Nephron (organoid): Measurements from ENCODE around the gene AK5.

Source experiments
- H3K27ac Mint-ChIP-seq, 3 experiments: 2 replicates each; pipeline ENCODE4 v1.8.0; 2020; ENCODE audit warnings: mixed read lengths in 3 of 3, mild to moderate bottlenecking in 2 of 3, moderate library complexity in 1 of 3
- H3K27me3 Mint-ChIP-seq: 2 replicates; pipeline ENCODE4 v1.8.0; 2021; ENCODE audit warnings: low read depth, mild to moderate bottlenecking, moderate library complexity, mixed read lengths
- H3K36me3 Mint-ChIP-seq: 2 replicates; pipeline ENCODE4 v1.8.0; 2020; ENCODE audit warnings: low read depth, mixed read lengths
- H3K4me1 Mint-ChIP-seq: 2 replicates; pipeline ENCODE4 v1.8.0; 2020; ENCODE audit warnings: mixed read lengths
- H3K4me3 Mint-ChIP-seq, 3 experiments: 2 replicates each; pipeline ENCODE4 v1.8.0; 2020; ENCODE audit warnings: mild to moderate bottlenecking in 3 of 3, mixed read lengths in 3 of 3, moderate library complexity in 2 of 3
- H3K9me3 Mint-ChIP-seq: 2 replicates; pipeline ENCODE4 v1.8.0; 2020; ENCODE audit warnings: mixed read lengths
- CTCF ChIP-seq, 3 experiments: fragments of 200-600 bp; sonication (generic); IDR thresholded peaks; one replicate each; pipeline ENCODE4 v1.5.0; 2021; ENCODE audit warnings: antibody characterized with exemption in 3 of 3; ENCODE audit not compliant: unreplicated experiment in 3 of 3

AK5 gene, protein sequence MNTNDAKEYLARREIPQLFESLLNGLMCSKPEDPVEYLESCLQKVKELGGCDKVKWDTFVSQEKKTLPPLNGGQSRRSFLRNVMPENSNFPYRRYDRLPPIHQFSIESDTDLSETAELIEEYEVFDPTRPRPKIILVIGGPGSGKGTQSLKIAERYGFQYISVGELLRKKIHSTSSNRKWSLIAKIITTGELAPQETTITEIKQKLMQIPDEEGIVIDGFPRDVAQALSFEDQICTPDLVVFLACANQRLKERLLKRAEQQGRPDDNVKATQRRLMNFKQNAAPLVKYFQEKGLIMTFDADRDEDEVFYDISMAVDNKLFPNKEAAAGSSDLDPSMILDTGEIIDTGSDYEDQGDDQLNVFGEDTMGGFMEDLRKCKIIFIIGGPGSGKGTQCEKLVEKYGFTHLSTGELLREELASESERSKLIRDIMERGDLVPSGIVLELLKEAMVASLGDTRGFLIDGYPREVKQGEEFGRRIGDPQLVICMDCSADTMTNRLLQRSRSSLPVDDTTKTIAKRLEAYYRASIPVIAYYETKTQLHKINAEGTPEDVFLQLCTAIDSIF

GRCh38 chr1:77281491-77282186 is at the start of gene AK5:
Gene AK5, plus strand, starts transcription at chr1:77282019. Its CDS starts 295 bp downstream, at chr1:77282314.
- Mint-ChIP-seq H3K27me3 (peaks cover 68% of the 10 kb centered on the region), H3K36me3 (no peaks in the 10 kb centered on the region), H3K4me1 (no peaks in the 10 kb centered on the region), H3K27ac (no peak within 1 kb of the TSS), H3K9me3 (no peaks in the 10 kb centered on the region), H3K4me3 (peak within 1 kb of the TSS; percentile 75 to 82 (median 79))
- no peak for TF ChIP-seq CTCF (IDR thresholded peaks at IDR 0.05; ENCODE audit: unreplicated experiment in 3 of 3)

DNA sequence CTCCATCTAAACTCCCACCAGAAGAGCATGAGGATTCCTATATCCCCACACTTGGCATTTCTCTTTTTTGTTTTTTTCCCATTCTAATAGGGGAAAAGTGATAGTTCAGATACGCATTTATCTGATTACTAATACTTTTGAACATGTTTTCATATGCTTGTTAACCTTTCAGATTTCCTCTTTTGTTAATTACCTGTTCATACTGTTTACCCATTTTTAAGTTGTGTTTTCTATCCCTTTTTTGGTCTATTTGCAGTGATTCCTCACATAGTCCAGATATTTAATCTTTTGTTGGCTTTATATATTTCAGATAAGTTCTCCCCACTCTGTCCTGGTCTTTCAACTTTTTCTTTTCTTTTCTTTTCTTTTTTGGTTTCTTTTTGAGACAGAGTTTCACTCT is 49.0 kb upstream of the AK5 start:
- peaks cover 9% of the 10 kb centered on the region for H3K4me1 Mint-ChIP-seq
- no peak for TF ChIP-seq CTCF (IDR thresholded peaks at IDR 0.05; ENCODE audit: unreplicated experiment in 3 of 3)
- H3K27me3 Mint-ChIP-seq: no peaks in the 10 kb centered on the region

DNA sequence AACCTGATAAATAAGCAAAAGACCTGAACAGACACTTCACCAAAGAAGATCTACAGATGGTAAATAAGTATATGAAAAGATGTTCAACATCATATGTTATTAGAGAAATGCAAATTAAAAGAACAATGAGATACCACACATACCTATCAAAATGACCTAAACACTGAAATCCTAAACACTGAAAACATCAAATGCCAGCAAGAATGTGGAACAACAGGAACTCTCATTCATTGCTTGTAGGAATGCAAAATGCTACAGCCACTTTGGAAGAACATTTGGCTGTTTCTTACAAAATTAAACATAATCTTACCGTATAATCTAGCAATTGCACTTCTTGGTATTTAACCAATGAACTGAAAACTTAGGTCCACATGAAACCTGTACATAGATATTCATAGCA is 47.7 kb upstream of the AK5 start:
- H3K27me3 Mint-ChIP-seq: no peaks in the 10 kb centered on the region
- H3K27ac Mint-ChIP-seq: no peak overlapping the region
- H3K36me3 Mint-ChIP-seq: no peaks in the 10 kb centered on the region
- H3K9me3 Mint-ChIP-seq: peaks cover 3% of the 10 kb centered on the region
- H3K4me1 Mint-ChIP-seq: peaks cover 4% of the 10 kb centered on the region
- TF ChIP-seq CTCF (IDR thresholded peaks at IDR 0.05; ENCODE audit: unreplicated experiment in 3 of 3): no peak
- H3K4me3 Mint-ChIP-seq: no peak overlapping the region

More for the DNA sequence above, 49.0 kb upstream of the AK5 start:
- Mint-ChIP-seq H3K4me3 (no peak overlapping the region), H3K9me3 (peaks cover 3% of the 10 kb centered on the region), H3K27ac (no peak overlapping the region), H3K36me3 (no peaks in the 10 kb centered on the region)

GRCh38 chr1:77234943-77235342 is 46.9 kb upstream of the AK5 start:
- no peak for TF ChIP-seq CTCF (IDR thresholded peaks at IDR 0.05; ENCODE audit: unreplicated experiment in 3 of 3)
- peaks cover 3% of the 10 kb centered on the region for H3K9me3 Mint-ChIP-seq
- no peak overlapping the region for H3K27ac Mint-ChIP-seq
- H3K27me3 Mint-ChIP-seq: no peaks in the 10 kb centered on the region
- no peaks in the 10 kb centered on the region for H3K36me3 Mint-ChIP-seq
- no peaks in the 10 kb centered on the region for H3K4me1 Mint-ChIP-seq
- H3K4me3 Mint-ChIP-seq: no peak overlapping the region

DNA sequence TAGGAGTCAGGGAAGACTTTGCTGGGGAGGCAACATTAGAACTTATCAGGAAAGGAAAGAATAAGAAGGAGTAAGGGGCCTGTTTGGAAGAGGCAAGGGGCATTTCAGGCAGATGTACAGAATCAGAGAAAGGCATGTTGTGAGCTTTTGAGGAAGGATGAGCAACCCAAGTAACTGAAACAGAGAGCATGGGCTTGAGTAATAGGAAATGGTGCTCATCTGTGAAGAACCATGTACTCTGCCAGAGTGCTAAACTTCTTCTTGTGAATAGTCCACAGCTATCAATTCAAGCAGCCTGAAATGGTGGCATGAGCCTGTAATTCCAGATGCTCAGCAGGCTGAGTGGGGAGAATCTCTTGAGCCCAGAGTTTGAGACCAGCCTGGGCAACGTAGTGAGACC is 43.4 kb upstream of the AK5 start:
- H3K4me1 Mint-ChIP-seq: no peaks in the 10 kb centered on the region
- no peaks in the 10 kb centered on the region for H3K9me3 Mint-ChIP-seq
- H3K27ac Mint-ChIP-seq: no peak overlapping the region
- TF ChIP-seq CTCF (IDR thresholded peaks at IDR 0.05; ENCODE audit: unreplicated experiment in 3 of 3): no peak
- no peaks in the 10 kb centered on the region for H3K27me3 Mint-ChIP-seq
- H3K36me3 Mint-ChIP-seq: no peaks in the 10 kb centered on the region
- H3K4me3 Mint-ChIP-seq: no peak overlapping the region
